H1 (cell line): ENCODE measurements around the gene LSM3. TPM values are rescaled to one million over a fixed set of nuclear protein-coding genes. Genes with fewer than 3 reads are reported as not detected.

Source experiments
- BRCA1 ChIP-seq: IDR thresholded peaks from 2 replicates; pipeline ENCODE4 v1.6.1; 2012; ENCODE audit warnings: low read depth, low read length, improper control_type of control experiment
- RXRA ChIP-seq: IDR thresholded peaks from 2 replicates; pipeline ENCODE4 v1.6.1; 2011; ENCODE audit warnings: low read depth, mild to moderate bottlenecking, low read length, moderate library complexity; ENCODE audit not compliant: insufficient read depth
- SIRT6 ChIP-seq: IDR thresholded peaks from one replicate; pipeline ENCODE4 v1.7.1; 2012; ENCODE audit warnings: low read length, inconsistent platforms
- USF2 ChIP-seq: IDR thresholded peaks from 2 replicates; pipeline ENCODE4 v1.6.1; 2011; ENCODE audit warnings: low read length, improper control_type of control experiment
- polyA plus RNA-seq, 7 experiments: library from polyadenylated mRNA; depleted of rRNA in 3 of 7; stranded (reverse) in 5 of 7; unstranded in 2 of 7; fragments of >200 nt in 5 of 7; fragments of 200-250 nt in 2 of 7; gene quantifications; 1 replicate in 5 of 7; 2 replicates in 1 of 7; 4 replicates in 1 of 7; pipeline versions ENCODE4 v1.2.1 to v1.2.3, GENCODE V29; 2011 to 2013; ENCODE audit warnings: missing spikeins in 2 of 7, mixed read lengths in 2 of 7
- total RNA-seq: library from RNA; stranded (reverse); fragmentation: NEBNext Ultra II Directional; extraction: Animal tissue kit (Norgen Biotek cat#: 25700); gene quantifications from 2 replicates; pipeline ENCODE4 v1.2.1, GENCODE V29; 2021
- TF ChIP-seq, protein P1 (sequence below): fragments of 300-600 bp; sonication (generic); IDR thresholded peaks from 2 replicates; pipeline ENCODE4 v1.7.1; 2012; ENCODE audit warnings: low read length, moderate library complexity, mild to moderate bottlenecking, inconsistent platforms; ENCODE audit not compliant: insufficient replicate concordance

The LSM3 gene
- total and polyA plus RNA-seq, 2 of the 8 experiments (the other 6 are each of a cell fraction or from before 2014, with no cell fraction given) = 7.1 to 25.4 TPM

GRCh38 chr3:14179795-14180194 is 1.2 kb downstream of the LSM3 start (continued):
- TF ChIP-seq USF2 (no peak), SIRT6 (no peak), RXRA (no peak), BRCA1 (no peak)
- TF ChIP-seq, protein P1, sequence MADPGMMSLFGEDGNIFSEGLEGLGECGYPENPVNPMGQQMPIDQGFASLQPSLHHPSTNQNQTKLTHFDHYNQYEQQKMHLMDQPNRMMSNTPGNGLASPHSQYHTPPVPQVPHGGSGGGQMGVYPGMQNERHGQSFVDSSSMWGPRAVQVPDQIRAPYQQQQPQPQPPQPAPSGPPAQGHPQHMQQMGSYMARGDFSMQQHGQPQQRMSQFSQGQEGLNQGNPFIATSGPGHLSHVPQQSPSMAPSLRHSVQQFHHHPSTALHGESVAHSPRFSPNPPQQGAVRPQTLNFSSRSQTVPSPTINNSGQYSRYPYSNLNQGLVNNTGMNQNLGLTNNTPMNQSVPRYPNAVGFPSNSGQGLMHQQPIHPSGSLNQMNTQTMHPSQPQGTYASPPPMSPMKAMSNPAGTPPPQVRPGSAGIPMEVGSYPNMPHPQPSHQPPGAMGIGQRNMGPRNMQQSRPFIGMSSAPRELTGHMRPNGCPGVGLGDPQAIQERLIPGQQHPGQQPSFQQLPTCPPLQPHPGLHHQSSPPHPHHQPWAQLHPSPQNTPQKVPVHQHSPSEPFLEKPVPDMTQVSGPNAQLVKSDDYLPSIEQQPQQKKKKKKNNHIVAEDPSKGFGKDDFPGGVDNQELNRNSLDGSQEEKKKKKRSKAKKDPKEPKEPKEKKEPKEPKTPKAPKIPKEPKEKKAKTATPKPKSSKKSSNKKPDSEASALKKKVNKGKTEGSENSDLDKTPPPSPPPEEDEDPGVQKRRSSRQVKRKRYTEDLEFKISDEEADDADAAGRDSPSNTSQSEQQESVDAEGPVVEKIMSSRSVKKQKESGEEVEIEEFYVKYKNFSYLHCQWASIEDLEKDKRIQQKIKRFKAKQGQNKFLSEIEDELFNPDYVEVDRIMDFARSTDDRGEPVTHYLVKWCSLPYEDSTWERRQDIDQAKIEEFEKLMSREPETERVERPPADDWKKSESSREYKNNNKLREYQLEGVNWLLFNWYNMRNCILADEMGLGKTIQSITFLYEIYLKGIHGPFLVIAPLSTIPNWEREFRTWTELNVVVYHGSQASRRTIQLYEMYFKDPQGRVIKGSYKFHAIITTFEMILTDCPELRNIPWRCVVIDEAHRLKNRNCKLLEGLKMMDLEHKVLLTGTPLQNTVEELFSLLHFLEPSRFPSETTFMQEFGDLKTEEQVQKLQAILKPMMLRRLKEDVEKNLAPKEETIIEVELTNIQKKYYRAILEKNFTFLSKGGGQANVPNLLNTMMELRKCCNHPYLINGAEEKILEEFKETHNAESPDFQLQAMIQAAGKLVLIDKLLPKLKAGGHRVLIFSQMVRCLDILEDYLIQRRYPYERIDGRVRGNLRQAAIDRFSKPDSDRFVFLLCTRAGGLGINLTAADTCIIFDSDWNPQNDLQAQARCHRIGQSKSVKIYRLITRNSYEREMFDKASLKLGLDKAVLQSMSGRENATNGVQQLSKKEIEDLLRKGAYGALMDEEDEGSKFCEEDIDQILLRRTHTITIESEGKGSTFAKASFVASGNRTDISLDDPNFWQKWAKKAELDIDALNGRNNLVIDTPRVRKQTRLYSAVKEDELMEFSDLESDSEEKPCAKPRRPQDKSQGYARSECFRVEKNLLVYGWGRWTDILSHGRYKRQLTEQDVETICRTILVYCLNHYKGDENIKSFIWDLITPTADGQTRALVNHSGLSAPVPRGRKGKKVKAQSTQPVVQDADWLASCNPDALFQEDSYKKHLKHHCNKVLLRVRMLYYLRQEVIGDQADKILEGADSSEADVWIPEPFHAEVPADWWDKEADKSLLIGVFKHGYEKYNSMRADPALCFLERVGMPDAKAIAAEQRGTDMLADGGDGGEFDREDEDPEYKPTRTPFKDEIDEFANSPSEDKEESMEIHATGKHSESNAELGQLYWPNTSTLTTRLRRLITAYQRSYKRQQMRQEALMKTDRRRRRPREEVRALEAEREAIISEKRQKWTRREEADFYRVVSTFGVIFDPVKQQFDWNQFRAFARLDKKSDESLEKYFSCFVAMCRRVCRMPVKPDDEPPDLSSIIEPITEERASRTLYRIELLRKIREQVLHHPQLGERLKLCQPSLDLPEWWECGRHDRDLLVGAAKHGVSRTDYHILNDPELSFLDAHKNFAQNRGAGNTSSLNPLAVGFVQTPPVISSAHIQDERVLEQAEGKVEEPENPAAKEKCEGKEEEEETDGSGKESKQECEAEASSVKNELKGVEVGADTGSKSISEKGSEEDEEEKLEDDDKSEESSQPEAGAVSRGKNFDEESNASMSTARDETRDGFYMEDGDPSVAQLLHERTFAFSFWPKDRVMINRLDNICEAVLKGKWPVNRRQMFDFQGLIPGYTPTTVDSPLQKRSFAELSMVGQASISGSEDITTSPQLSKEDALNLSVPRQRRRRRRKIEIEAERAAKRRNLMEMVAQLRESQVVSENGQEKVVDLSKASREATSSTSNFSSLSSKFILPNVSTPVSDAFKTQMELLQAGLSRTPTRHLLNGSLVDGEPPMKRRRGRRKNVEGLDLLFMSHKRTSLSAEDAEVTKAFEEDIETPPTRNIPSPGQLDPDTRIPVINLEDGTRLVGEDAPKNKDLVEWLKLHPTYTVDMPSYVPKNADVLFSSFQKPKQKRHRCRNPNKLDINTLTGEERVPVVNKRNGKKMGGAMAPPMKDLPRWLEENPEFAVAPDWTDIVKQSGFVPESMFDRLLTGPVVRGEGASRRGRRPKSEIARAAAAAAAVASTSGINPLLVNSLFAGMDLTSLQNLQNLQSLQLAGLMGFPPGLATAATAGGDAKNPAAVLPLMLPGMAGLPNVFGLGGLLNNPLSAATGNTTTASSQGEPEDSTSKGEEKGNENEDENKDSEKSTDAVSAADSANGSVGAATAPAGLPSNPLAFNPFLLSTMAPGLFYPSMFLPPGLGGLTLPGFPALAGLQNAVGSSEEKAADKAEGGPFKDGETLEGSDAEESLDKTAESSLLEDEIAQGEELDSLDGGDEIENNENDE = no peak
